ENCODE results near the gene GRB7. TPM values are rescaled to one million over a fixed set of nuclear protein-coding genes. Genes with fewer than 3 reads are reported as not detected.

Gene GRB7
- total and polyA plus RNA-seq, 2 experiments from 2014 or later = 12.8 to 28.9 TPM

DNA sequence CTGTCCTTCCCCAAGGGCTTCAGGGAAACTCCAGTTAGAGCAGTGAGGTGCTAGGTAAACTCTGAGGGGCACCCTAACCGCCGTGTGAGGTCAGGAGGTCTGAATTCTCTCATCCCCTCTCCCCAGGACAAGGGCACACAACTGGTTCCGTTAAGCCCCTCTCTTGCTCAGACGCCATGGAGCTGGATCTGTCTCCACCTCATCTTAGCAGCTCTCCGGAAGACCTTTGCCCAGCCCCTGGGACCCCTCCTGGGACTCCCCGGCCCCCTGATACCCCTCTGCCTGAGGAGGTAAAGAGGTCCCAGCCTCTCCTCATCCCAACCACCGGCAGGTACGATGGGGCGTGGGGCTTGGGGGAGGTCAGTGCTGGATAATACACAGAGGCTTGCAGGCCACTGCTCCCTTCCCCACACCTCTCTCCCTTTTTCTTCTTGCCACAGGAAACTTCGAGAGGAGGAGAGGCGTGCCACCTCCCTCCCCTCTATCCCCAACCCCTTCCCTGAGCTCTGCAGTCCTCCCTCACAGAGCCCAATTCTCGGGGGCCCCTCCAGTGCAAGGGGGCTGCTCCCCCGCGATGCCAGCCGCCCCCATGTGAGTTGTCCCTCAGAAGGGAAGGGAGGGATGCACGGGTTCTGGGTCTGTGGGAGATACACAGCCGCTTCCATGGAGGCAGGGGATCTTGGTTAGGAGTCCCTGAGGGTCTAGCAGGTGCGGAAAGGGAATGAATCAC is 4.6 kb downstream of the GRB7 start (continued):
- TF ChIP-seq, protein P1, sequence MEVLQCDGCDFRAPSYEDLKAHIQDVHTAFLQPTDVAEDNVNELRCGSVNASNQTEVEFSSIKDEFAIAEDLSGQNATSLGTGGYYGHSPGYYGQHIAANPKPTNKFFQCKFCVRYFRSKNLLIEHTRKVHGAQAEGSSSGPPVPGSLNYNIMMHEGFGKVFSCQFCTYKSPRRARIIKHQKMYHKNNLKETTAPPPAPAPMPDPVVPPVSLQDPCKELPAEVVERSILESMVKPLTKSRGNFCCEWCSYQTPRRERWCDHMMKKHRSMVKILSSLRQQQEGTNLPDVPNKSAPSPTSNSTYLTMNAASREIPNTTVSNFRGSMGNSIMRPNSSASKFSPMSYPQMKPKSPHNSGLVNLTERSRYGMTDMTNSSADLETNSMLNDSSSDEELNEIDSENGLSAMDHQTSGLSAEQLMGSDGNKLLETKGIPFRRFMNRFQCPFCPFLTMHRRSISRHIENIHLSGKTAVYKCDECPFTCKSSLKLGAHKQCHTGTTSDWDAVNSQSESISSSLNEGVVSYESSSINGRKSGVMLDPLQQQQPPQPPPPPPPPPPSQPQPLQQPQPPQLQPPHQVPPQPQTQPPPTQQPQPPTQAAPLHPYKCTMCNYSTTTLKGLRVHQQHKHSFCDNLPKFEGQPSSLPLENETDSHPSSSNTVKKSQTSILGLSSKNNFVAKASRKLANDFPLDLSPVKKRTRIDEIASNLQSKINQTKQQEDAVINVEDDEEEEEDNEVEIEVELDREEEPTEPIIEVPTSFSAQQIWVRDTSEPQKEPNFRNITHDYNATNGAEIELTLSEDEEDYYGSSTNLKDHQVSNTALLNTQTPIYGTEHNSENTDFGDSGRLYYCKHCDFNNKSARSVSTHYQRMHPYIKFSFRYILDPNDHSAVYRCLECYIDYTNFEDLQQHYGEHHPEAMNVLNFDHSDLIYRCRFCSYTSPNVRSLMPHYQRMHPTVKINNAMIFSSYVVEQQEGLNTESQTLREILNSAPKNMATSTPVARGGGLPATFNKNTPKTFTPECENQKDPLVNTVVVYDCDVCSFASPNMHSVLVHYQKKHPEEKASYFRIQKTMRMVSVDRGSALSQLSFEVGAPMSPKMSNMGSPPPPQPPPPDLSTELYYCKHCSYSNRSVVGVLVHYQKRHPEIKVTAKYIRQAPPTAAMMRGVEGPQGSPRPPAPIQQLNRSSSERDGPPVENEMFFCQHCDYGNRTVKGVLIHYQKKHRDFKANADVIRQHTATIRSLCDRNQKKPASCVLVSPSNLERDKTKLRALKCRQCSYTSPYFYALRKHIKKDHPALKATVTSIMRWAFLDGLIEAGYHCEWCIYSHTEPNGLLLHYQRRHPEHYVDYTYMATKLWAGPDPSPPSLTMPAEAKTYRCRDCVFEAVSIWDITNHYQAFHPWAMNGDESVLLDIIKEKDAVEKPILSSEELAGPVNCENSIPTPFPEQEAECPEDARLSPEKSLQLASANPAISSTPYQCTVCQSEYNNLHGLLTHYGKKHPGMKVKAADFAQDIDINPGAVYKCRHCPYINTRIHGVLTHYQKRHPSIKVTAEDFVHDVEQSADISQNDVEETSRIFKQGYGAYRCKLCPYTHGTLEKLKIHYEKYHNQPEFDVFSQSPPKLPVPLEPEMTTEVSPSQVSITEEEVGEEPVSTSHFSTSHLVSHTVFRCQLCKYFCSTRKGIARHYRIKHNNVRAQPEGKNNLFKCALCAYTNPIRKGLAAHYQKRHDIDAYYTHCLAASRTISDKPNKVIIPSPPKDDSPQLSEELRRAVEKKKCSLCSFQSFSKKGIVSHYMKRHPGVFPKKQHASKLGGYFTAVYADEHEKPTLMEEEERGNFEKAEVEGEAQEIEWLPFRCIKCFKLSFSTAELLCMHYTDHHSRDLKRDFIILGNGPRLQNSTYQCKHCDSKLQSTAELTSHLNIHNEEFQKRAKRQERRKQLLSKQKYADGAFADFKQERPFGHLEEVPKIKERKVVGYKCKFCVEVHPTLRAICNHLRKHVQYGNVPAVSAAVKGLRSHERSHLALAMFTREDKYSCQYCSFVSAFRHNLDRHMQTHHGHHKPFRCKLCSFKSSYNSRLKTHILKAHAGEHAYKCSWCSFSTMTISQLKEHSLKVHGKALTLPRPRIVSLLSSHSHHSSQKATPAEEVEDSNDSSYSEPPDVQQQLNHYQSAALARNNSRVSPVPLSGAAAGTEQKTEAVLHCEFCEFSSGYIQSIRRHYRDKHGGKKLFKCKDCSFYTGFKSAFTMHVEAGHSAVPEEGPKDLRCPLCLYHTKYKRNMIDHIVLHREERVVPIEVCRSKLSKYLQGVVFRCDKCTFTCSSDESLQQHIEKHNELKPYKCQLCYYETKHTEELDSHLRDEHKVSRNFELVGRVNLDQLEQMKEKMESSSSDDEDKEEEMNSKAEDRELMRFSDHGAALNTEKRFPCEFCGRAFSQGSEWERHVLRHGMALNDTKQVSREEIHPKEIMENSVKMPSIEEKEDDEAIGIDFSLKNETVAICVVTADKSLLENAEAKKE (CRISPR knock-in tag; IDR thresholded peaks at IDR 0.05) = no peak
- TF ChIP-seq ZNF331 (CRISPR knock-in tag; IDR thresholded peaks at IDR 0.05; ENCODE audit: low read depth) = no peak

DNA sequence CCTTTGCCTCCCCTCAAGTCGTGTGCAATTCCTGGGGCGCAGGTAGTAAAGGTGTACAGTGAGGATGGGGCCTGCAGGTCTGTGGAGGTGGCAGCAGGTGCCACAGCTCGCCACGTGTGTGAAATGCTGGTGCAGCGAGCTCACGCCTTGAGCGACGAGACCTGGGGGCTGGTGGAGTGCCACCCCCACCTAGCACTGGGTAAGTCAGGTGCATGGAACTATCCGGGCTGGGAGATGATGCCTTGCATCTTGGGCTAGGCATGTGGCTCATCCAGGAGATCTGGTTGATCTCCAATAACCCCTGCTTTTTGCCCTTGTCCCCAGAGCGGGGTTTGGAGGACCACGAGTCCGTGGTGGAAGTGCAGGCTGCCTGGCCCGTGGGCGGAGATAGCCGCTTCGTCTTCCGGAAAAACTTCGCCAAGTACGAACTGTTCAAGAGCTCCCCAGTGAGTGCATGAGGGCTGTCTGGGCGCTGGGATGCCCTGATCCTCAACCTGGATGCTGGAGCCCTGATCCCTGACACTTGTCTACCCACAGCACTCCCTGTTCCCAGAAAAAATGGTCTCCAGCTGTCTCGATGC is 5.2 kb downstream of the GRB7 start:
- H3K36me3 ChIP-seq (ENCODE audit: insufficient read depth) = no peaks in the 10 kb centered on the region
- Mint-ChIP-seq H3K27me3 (ENCODE audit: insufficient read depth, low read depth, poor library complexity) (peaks cover 16% of the 10 kb centered on the region), H3K36me3 (ENCODE audit: low read depth) (peaks cover 38% of the 10 kb centered on the region), H3K27ac (no peak overlapping the region), H3K9me3 (no peaks in the 10 kb centered on the region), H3K4me3 (no peak overlapping the region), H3K4me1 (peaks cover 19% of the 10 kb centered on the region)
- H3K4me3 ChIP-seq = no peak overlapping the region
- H3K27me3 ChIP-seq (ENCODE audit: insufficient read depth) = no peaks in the 10 kb centered on the region
- ATAC-seq (no peak), DNase-seq (ENCODE audit: low spot score) (no peak)
- H4K20me1 ChIP-seq (replicated peaks; ENCODE audit: insufficient read depth) = no peaks in the 10 kb centered on the region
- H2AFZ ChIP-seq = no peak overlapping the region
- TF ChIP-seq, protein P2, sequence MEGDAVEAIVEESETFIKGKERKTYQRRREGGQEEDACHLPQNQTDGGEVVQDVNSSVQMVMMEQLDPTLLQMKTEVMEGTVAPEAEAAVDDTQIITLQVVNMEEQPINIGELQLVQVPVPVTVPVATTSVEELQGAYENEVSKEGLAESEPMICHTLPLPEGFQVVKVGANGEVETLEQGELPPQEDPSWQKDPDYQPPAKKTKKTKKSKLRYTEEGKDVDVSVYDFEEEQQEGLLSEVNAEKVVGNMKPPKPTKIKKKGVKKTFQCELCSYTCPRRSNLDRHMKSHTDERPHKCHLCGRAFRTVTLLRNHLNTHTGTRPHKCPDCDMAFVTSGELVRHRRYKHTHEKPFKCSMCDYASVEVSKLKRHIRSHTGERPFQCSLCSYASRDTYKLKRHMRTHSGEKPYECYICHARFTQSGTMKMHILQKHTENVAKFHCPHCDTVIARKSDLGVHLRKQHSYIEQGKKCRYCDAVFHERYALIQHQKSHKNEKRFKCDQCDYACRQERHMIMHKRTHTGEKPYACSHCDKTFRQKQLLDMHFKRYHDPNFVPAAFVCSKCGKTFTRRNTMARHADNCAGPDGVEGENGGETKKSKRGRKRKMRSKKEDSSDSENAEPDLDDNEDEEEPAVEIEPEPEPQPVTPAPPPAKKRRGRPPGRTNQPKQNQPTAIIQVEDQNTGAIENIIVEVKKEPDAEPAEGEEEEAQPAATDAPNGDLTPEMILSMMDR (conservative IDR thresholded peaks at IDR 0.05; ENCODE audit: low read depth in 2 of 2) = no peak
- TF ChIP-seq ZNF331 (CRISPR knock-in tag; IDR thresholded peaks at IDR 0.05; ENCODE audit: low read depth) (no peak), NANOG (IDR thresholded peaks at IDR 0.05; ENCODE audit: borderline replicate concordance) (no peak), JUNB (IDR thresholded peaks at IDR 0.05; ENCODE audit: unreplicated experiment) (no peak)
- TF ChIP-seq, protein P3, sequence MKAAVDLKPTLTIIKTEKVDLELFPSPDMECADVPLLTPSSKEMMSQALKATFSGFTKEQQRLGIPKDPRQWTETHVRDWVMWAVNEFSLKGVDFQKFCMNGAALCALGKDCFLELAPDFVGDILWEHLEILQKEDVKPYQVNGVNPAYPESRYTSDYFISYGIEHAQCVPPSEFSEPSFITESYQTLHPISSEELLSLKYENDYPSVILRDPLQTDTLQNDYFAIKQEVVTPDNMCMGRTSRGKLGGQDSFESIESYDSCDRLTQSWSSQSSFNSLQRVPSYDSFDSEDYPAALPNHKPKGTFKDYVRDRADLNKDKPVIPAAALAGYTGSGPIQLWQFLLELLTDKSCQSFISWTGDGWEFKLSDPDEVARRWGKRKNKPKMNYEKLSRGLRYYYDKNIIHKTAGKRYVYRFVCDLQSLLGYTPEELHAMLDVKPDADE (IDR thresholded peaks at IDR 0.05) = no peak
- TF ChIP-seq, protein P4, sequence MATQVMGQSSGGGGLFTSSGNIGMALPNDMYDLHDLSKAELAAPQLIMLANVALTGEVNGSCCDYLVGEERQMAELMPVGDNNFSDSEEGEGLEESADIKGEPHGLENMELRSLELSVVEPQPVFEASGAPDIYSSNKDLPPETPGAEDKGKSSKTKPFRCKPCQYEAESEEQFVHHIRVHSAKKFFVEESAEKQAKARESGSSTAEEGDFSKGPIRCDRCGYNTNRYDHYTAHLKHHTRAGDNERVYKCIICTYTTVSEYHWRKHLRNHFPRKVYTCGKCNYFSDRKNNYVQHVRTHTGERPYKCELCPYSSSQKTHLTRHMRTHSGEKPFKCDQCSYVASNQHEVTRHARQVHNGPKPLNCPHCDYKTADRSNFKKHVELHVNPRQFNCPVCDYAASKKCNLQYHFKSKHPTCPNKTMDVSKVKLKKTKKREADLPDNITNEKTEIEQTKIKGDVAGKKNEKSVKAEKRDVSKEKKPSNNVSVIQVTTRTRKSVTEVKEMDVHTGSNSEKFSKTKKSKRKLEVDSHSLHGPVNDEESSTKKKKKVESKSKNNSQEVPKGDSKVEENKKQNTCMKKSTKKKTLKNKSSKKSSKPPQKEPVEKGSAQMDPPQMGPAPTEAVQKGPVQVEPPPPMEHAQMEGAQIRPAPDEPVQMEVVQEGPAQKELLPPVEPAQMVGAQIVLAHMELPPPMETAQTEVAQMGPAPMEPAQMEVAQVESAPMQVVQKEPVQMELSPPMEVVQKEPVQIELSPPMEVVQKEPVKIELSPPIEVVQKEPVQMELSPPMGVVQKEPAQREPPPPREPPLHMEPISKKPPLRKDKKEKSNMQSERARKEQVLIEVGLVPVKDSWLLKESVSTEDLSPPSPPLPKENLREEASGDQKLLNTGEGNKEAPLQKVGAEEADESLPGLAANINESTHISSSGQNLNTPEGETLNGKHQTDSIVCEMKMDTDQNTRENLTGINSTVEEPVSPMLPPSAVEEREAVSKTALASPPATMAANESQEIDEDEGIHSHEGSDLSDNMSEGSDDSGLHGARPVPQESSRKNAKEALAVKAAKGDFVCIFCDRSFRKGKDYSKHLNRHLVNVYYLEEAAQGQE (IDR thresholded peaks at IDR 0.05; ENCODE audit: unreplicated experiment) = no peak
- no peak overlapping the region for H3K4me2 ChIP-seq
- peaks cover 18% of the 10 kb centered on the region for H3K79me2 ChIP-seq (replicated peaks; ENCODE audit: insufficient read depth)
- peaks cover 19% of the 10 kb centered on the region for H3K4me1 ChIP-seq (ENCODE audit: insufficient read depth)
- H3K27ac ChIP-seq (ENCODE audit: low read depth) = no peak overlapping the region
- H3F3A ChIP-seq (replicated peaks; ENCODE audit: low read depth) = peaks cover 20% of the 10 kb centered on the region
- no peaks in the 10 kb centered on the region for H3K9me2 ChIP-seq (ENCODE audit: insufficient read depth)

Measured in GM23338 (cell line).